HEK293 (cell line): ENCODE results near the gene CAPN15.
A peak's percentile ranks its signal among the peaks of the same experiment; 100 is the strongest.
"Not testable (repeated sequence)": the region's sequence is repeated elsewhere in the genome, so short reads cannot be mapped to it uniquely, and the experiment has no call there.

Experiments used
- CTCF ChIA-PET: fragments of 350-600 bp; formaldehyde crosslinking; extraction: SDS; loops from one replicate; lab custom pipeline; 2021; ENCODE audit warnings: antibody characterized with exemption; lab: Yijun Ruan, JAX
- POLR2A ChIA-PET: fragments of 300-600 bp; formaldehyde crosslinking; extraction: SDS; loops from one replicate; lab custom pipeline; 2020; ENCODE audit warnings: antibody characterized with exemption, inconsistent platforms; lab: Yijun Ruan, JAX
- H3K27ac ChIP-seq: fragments of 200-500 bp; sonication (Bioruptor generic); 2 replicates; pipeline ENCODE4 v1.5.1; 2014; ENCODE audit warnings: low read depth, low read length, control low read depth, inconsistent platforms; ENCODE audit errors: extremely low read depth
- H3K36me3 ChIP-seq, 2 experiments: fragments of 200-500 bp in 1 of 2; sonication (Bioruptor generic) in 1 of 2; 1 replicate in 1 of 2; 2 replicates in 1 of 2; pipeline ENCODE4 v1.5.1; 2014 to 2017; ENCODE audit warnings: inconsistent platforms in 2 of 2, low read length in 2 of 2; ENCODE audit not compliant: control insufficient read depth in 2 of 2, insufficient read depth in 1 of 2
- H3K4me1 ChIP-seq: fragments of 200-500 bp; sonication (Bioruptor generic); 2 replicates; pipeline ENCODE4 v1.5.1; 2014; ENCODE audit warnings: mild to moderate bottlenecking, low read length, inconsistent platforms; ENCODE audit not compliant: control insufficient read depth, insufficient read depth
- H3K4me3 ChIP-seq: 2 replicates; pipeline ENCODE4 v1.5.1; 2011; ENCODE audit warnings: low read depth, mild to moderate bottlenecking, control low read depth, low read length, moderate library complexity
- H3K9me3 ChIP-seq: fragments of 200-500 bp; sonication (Bioruptor generic); 2 replicates; pipeline ENCODE4 v1.5.1; 2014; ENCODE audit warnings: low read depth, low read length, inconsistent platforms; ENCODE audit not compliant: control insufficient read depth, insufficient read depth
- KLF10 ChIP-seq: fragments of 450-650 bp; IDR thresholded peaks from 2 replicates; pipeline ENCODE4 v1.5.1; 2018; ENCODE audit warnings: missing biosample characterization, mild to moderate bottlenecking, missing genetic modification characterization
- ZFHX2 ChIP-seq: fragments of 450-650 bp; formaldehyde crosslinking; conservative IDR thresholded peaks from 2 replicates; pipeline ENCODE4 v1.5.1; 2016; ENCODE audit warnings: missing biosample characterization, missing genetic modification characterization
- ZIC2 ChIP-seq: fragments of 450-650 bp; formaldehyde crosslinking; IDR thresholded peaks from 2 replicates; pipeline ENCODE4 v1.5.1; 2016; ENCODE audit warnings: missing biosample characterization, missing genetic modification characterization
- ZNF10 ChIP-seq: fragments of 450-650 bp; formaldehyde crosslinking; IDR thresholded peaks from 2 replicates; pipeline ENCODE4 v1.5.1; 2017; ENCODE audit warnings: missing biosample characterization, missing genetic modification characterization
- ZNF2 ChIP-seq: fragments of 450-650 bp; formaldehyde crosslinking; IDR thresholded peaks from 2 replicates; pipeline ENCODE4 v1.5.1; 2016; ENCODE audit warnings: missing biosample characterization, missing genetic modification characterization
- ZNF23 ChIP-seq: fragments of 450-650 bp; formaldehyde crosslinking; IDR thresholded peaks from 2 replicates; pipeline ENCODE4 v1.5.1; 2016; ENCODE audit warnings: missing biosample characterization, missing genetic modification characterization, borderline replicate concordance
- ZNF654 ChIP-seq: fragments of 450-650 bp; formaldehyde crosslinking; IDR thresholded peaks from 2 replicates; pipeline ENCODE4 v1.5.1; 2016; ENCODE audit warnings: low read depth, missing biosample characterization, missing genetic modification characterization
- TF ChIP-seq, protein P1 (sequence below): fragments of 450-650 bp; formaldehyde crosslinking; IDR thresholded peaks from 2 replicates; pipeline ENCODE4 v1.5.1; 2016; ENCODE audit warnings: missing biosample characterization, missing genetic modification characterization, borderline replicate concordance
- TF ChIP-seq, protein P2 (sequence below): fragments of 450-650 bp; formaldehyde crosslinking; IDR thresholded peaks from 2 replicates; pipeline ENCODE4 v1.5.1; 2016; ENCODE audit warnings: missing biosample characterization, missing genetic modification characterization
- TF ChIP-seq, protein P3 (sequence below): fragments of 450-650 bp; formaldehyde crosslinking; IDR thresholded peaks from 2 replicates; pipeline ENCODE4 v1.5.1; 2017; ENCODE audit warnings: missing biosample characterization, mild to moderate bottlenecking, missing genetic modification characterization, moderate library complexity
- TF ChIP-seq, protein P4 (sequence below): fragments of 450-650 bp; formaldehyde crosslinking; IDR thresholded peaks from 2 replicates; pipeline ENCODE4 v1.5.1; 2016; ENCODE audit warnings: missing biosample characterization, missing genetic modification characterization

Gene CAPN15

DNA sequence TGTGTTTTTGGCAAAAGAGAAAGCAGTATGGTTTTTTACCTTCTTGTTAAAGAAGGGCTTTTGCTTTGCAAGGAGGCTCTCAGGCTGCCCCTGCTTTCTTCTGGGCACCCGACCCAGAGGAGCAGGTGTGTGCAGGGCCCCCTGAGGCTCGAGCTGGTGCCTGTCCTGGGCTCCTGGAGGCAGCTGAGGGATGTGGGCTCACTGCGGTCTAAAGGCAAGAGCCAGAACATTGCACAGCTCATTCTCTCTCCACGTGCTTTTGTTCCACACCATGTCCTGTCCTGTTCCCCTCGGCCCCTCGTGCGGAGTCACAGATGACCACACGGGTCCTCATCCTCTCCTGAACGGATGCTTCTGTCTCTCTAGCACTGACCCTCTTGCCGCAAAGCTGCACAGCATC is 36.7 kb upstream of the CAPN15 start (continued):
- no peak for TF ChIP-seq ZFHX2 (tag by site-specific recombination)
- TF ChIP-seq, protein P1, sequence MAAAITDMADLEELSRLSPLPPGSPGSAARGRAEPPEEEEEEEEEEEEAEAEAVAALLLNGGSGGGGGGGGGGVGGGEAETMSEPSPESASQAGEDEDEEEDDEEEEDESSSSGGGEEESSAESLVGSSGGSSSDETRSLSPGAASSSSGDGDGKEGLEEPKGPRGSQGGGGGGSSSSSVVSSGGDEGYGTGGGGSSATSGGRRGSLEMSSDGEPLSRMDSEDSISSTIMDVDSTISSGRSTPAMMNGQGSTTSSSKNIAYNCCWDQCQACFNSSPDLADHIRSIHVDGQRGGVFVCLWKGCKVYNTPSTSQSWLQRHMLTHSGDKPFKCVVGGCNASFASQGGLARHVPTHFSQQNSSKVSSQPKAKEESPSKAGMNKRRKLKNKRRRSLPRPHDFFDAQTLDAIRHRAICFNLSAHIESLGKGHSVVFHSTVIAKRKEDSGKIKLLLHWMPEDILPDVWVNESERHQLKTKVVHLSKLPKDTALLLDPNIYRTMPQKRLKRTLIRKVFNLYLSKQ (tag by site-specific recombination) = no peak
- TF ChIP-seq, all 188 proteins: peak for 0

DNA sequence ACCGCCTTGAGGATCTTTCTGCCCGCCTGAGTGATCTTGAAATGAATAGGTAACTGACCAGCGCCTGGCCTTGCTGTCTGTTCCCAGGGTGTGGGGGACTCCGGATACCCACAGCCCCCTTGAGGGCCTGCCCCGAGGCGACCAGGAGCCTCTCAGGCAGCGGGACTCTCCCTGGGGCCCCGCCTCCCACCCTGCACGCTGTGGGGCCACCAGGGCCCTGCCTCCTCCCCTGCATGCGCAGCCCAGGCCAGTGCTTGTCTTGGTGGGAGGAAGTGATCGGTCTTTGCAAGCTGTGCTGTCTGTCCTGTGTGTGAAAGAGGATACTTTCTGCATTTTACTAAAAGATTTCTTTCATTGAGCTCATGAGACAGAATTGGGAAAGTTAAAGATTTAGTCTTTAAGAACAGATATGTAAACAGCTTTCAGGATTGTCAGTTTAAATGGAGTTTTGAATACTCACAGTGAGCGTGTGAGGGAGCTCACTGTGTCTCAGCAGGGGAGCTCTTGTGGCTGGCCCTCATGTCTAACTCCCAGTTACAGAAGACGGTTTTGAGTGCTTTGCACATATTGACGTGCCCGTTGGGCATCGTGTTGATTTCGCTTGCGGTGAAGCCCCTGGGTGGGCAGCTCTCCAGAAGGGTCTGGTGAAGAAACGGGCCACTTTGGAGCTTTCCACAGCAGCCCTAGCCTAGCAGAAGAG is 36.1 kb upstream of the CAPN15 start:
- CTCF ChIA-PET = interaction anchor here (0.9 kb wide), 1 partner anchor 29 kb away, joined by 3 read pairs; no protein-coding TSS in a partner anchor
- peak; percentile 64 for TF ChIP-seq ZIC2 (tag by site-specific recombination)
- TF ChIP-seq, protein P2, sequence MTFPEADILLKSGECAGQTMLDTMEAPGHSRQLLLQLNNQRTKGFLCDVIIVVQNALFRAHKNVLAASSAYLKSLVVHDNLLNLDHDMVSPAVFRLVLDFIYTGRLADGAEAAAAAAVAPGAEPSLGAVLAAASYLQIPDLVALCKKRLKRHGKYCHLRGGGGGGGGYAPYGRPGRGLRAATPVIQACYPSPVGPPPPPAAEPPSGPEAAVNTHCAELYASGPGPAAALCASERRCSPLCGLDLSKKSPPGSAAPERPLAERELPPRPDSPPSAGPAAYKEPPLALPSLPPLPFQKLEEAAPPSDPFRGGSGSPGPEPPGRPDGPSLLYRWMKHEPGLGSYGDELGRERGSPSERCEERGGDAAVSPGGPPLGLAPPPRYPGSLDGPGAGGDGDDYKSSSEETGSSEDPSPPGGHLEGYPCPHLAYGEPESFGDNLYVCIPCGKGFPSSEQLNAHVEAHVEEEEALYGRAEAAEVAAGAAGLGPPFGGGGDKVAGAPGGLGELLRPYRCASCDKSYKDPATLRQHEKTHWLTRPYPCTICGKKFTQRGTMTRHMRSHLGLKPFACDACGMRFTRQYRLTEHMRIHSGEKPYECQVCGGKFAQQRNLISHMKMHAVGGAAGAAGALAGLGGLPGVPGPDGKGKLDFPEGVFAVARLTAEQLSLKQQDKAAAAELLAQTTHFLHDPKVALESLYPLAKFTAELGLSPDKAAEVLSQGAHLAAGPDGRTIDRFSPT (tag by site-specific recombination) = no peak
- no peak overlapping the region for H3K4me3 ChIP-seq
- no peaks in the 10 kb centered on the region for H3K4me1 ChIP-seq
- H3K36me3 ChIP-seq = peaks cover 4 to 47% of the 10 kb centered on the region in 2 experiments; a peak in 2 of 3 replicates
- no peak overlapping the region for H3K27ac ChIP-seq
- no peaks in the 10 kb centered on the region for H3K9me3 ChIP-seq
- POLR2A ChIA-PET = no interaction called here

DNA sequence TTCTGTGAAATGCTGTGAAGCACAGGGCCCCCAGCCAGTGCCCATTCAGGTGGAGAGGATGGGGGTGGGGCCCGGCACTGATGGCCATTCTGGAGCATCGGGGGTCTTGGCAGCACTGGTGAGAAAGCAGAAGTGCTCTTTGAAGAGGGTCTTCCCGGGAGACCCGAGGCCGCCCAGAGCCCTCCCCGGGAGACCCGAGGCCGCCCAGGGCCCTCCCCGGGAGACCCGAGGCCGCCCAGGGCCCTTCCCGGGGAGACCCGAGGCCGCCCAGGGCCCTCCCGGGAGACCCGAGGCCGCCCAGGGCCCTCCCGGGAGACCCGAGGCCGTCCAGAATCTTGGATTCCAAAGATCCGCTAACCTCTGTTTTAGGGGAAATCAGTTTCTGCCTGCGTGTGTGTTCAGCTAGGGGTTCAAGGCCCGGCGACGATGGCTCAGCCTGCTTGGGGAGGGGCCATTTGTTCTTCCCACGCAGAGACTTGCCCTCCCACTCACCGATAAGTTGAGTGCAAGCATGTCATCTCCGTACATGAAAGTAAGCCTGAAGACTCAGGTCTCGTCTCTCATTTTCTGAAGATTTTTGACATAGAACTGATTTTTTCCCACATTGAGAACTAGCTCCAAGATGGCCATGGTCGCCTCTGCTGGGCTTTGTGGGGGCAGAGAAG is 35.2 kb upstream of the CAPN15 start:
- H3K9me3 ChIP-seq = no peaks in the 10 kb centered on the region
- no peak overlapping the region for H3K4me3 ChIP-seq
- no peak overlapping the region for H3K27ac ChIP-seq
- H3K36me3 ChIP-seq = peaks cover 4 to 47% of the 10 kb centered on the region in 2 experiments; a peak in 2 of 3 replicates
- no peaks in the 10 kb centered on the region for H3K4me1 ChIP-seq
- CTCF ChIA-PET = interaction anchor here (0.7 kb wide), 1 partner anchor 105 kb away, joined by 4 read pairs; no protein-coding TSS in a partner anchor
- TF ChIP-seq, protein P3, sequence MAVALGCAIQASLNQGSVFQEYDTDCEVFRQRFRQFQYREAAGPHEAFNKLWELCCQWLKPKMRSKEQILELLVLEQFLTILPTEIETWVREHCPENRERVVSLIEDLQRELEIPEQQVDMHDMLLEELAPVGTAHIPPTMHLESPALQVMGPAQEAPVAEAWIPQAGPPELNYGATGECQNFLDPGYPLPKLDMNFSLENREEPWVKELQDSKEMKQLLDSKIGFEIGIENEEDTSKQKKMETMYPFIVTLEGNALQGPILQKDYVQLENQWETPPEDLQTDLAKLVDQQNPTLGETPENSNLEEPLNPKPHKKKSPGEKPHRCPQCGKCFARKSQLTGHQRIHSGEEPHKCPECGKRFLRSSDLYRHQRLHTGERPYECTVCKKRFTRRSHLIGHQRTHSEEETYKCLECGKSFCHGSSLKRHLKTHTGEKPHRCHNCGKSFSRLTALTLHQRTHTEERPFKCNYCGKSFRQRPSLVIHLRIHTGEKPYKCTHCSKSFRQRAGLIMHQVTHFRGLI = no peak
- TF ChIP-seq, all 188 proteins: peak for 0
- POLR2A ChIA-PET = no interaction called here

DNA sequence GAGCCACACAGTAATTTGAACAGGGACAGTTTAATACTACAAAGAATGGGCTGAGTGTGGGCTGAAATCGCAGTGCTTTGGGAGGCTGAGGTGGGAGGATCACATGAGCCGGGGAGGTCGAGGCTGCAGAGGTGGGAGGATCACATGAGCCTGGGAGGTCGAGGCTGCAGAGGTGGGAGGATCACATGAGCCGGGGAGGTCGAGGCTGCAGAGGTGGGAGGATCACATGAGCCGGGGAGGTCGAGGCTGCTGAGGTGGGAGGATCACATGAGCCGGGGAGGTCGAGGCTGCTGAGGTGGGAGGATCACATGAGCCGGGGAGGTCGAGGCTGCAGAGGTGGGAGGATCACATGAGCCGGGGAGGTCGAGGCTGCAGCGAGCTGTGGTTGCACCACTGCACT is 32.8 kb upstream of the CAPN15 start:
- peaks cover 4 to 50% of the 10 kb centered on the region in 2 experiments; a peak in 2 of 3 replicates for H3K36me3 ChIP-seq
- H3K9me3 ChIP-seq, POLR2A ChIA-PET, H3K4me1 ChIP-seq, H3K27ac ChIP-seq, H3K4me3 ChIP-seq: not testable (repeated sequence)
- CTCF ChIA-PET = interaction anchor here (0.6 to 1.8 kb wide), 6 partner anchors 19 to 430 kb away, joined by 3 to 7 read pairs (median 3); partner anchors contain the start of gene RAB11FIP3

DNA sequence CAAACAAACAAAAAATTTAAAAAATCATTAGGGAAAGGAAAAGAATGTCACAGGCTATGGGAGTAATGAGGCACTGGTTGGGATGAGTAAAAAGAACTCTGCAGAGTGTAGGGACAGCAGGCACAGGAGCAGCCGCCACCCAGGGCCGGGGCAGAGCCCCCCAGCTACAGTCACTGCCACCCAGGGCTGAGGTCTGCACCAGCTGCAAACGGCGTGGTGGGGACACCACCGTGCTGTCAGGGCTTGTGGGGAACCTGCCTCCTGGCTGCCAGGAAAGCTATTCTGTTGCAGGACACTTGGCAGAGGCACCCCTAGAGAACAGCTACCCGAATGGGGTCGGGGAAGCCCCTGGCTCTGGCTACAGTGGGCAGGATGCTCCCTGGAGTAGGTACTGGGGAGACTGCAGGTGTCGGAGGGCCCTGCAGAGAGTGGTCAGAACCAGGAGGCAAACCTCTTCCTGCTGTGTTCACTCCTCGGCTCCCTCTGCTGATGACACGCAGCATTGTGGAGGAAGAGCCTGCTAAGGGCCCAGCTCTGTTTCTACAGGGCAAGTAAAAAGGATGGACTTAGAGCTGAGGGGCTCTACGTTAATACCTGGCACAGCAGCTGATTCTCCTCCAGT is 32.3 kb upstream of the CAPN15 start:
- Histone ChIP-seq H3K36me3 (peaks cover 3 to 44% of the 10 kb centered on the region in 2 experiments; a peak in 2 of 3 replicates), H3K9me3 (no peaks in the 10 kb centered on the region), H3K27ac (no peak overlapping the region), H3K4me3 (no peak overlapping the region), H3K4me1 (no peaks in the 10 kb centered on the region)
- ChIA-PET POLR2A (no interaction called here), CTCF (interaction anchor here (0.6 to 1.8 kb wide), 9 partner anchors 19 to 430 kb away, joined by 3 to 7 read pairs (median 3); partner anchors contain the start of gene RAB11FIP3)
- TF ChIP-seq KLF10 (tag by site-specific recombination) = no peak
- TF ChIP-seq ZIC2 (tag by site-specific recombination) = peak; percentile 43
- TF ChIP-seq, protein P4, sequence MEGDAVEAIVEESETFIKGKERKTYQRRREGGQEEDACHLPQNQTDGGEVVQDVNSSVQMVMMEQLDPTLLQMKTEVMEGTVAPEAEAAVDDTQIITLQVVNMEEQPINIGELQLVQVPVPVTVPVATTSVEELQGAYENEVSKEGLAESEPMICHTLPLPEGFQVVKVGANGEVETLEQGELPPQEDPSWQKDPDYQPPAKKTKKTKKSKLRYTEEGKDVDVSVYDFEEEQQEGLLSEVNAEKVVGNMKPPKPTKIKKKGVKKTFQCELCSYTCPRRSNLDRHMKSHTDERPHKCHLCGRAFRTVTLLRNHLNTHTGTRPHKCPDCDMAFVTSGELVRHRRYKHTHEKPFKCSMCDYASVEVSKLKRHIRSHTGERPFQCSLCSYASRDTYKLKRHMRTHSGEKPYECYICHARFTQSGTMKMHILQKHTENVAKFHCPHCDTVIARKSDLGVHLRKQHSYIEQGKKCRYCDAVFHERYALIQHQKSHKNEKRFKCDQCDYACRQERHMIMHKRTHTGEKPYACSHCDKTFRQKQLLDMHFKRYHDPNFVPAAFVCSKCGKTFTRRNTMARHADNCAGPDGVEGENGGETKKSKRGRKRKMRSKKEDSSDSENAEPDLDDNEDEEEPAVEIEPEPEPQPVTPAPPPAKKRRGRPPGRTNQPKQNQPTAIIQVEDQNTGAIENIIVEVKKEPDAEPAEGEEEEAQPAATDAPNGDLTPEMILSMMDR = peak; percentile 32; the same call in 1 of the 2 replicates
- TF ChIP-seq, protein P2 (tag by site-specific recombination) = peak; percentile 67; the same call in 1 of the 2 replicates
- TF ChIP-seq ZNF10 = no peak
- TF ChIP-seq ZNF654 = 0 out of 2 replicates have a peak, but pooled peaks have one; percentile 10
- no peak for TF ChIP-seq ZNF23
- no peak for TF ChIP-seq ZNF2 (tag by site-specific recombination)
